HL-60 (cell line): ENCODE measurements around the gene PYGB.

ENCODE experiments used
- GABPA ChIP-seq: IDR thresholded peaks from 2 replicates; pipeline ENCODE4 v1.6.1; 2012; ENCODE audit warnings: low read depth
- POLR2AphosphoS5 ChIP-seq: IDR thresholded peaks from 2 replicates; pipeline ENCODE4 v1.6.1; 2012; ENCODE audit warnings: low read depth
- SPI1 ChIP-seq: IDR thresholded peaks from 2 replicates; pipeline ENCODE4 v1.6.1; 2012; ENCODE audit warnings: low read depth, mild to moderate bottlenecking, borderline replicate concordance
- TF ChIP-seq, protein P1 (sequence below): IDR thresholded peaks from one replicate; pipeline ENCODE4 v1.5.1; 2011; ENCODE audit warnings: low read length, control low read depth, inconsistent platforms; ENCODE audit not compliant: insufficient read depth
- TF ChIP-seq, protein P2 (sequence below): IDR thresholded peaks from 2 replicates; pipeline ENCODE4 v1.6.1; 2012; ENCODE audit warnings: low read depth; ENCODE audit not compliant: insufficient replicate concordance

DNA sequence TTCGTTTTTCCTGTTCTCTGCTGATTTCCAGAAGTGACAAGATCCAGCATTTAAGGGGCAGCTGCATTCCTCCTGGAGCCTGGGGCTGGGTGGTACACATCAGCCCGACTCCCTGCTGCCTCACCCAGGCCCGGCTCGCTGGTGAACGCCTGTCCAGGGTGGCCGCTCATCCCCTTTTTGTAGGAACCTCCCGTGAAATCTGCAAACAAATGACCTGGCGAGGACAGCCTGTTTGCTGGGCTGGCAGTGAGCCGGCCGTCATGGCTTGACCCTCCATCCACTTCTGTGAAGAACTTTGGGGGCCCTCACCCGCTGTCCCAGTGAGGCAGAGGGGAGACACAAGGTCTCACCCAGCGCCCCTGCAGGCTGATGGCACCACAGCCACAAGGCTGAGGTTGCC is 39.0 kb downstream of the PYGB start:
- no peak for TF ChIP-seq SPI1
- TF ChIP-seq, protein P1, sequence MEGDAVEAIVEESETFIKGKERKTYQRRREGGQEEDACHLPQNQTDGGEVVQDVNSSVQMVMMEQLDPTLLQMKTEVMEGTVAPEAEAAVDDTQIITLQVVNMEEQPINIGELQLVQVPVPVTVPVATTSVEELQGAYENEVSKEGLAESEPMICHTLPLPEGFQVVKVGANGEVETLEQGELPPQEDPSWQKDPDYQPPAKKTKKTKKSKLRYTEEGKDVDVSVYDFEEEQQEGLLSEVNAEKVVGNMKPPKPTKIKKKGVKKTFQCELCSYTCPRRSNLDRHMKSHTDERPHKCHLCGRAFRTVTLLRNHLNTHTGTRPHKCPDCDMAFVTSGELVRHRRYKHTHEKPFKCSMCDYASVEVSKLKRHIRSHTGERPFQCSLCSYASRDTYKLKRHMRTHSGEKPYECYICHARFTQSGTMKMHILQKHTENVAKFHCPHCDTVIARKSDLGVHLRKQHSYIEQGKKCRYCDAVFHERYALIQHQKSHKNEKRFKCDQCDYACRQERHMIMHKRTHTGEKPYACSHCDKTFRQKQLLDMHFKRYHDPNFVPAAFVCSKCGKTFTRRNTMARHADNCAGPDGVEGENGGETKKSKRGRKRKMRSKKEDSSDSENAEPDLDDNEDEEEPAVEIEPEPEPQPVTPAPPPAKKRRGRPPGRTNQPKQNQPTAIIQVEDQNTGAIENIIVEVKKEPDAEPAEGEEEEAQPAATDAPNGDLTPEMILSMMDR = no peak
- TF ChIP-seq, protein P2, sequence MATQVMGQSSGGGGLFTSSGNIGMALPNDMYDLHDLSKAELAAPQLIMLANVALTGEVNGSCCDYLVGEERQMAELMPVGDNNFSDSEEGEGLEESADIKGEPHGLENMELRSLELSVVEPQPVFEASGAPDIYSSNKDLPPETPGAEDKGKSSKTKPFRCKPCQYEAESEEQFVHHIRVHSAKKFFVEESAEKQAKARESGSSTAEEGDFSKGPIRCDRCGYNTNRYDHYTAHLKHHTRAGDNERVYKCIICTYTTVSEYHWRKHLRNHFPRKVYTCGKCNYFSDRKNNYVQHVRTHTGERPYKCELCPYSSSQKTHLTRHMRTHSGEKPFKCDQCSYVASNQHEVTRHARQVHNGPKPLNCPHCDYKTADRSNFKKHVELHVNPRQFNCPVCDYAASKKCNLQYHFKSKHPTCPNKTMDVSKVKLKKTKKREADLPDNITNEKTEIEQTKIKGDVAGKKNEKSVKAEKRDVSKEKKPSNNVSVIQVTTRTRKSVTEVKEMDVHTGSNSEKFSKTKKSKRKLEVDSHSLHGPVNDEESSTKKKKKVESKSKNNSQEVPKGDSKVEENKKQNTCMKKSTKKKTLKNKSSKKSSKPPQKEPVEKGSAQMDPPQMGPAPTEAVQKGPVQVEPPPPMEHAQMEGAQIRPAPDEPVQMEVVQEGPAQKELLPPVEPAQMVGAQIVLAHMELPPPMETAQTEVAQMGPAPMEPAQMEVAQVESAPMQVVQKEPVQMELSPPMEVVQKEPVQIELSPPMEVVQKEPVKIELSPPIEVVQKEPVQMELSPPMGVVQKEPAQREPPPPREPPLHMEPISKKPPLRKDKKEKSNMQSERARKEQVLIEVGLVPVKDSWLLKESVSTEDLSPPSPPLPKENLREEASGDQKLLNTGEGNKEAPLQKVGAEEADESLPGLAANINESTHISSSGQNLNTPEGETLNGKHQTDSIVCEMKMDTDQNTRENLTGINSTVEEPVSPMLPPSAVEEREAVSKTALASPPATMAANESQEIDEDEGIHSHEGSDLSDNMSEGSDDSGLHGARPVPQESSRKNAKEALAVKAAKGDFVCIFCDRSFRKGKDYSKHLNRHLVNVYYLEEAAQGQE = no peak
- TF ChIP-seq POLR2AphosphoS5 = no peak
- TF ChIP-seq GABPA = no peak
